Brain microvascular endothelial cell (primary cell): ENCODE data around the gene CNIH2.

Experiments used
- DNase-seq: peaks from one replicate; pipeline ENCODE4 v3.0.0-alpha.2; 2020
- H3K27ac ChIP-seq: fragments of 250-450 bp; sonication (Bioruptor Pico); 2 replicates; pipeline ENCODE4 v1.5.1; 2020; ENCODE audit warnings: mild to moderate bottlenecking, moderate library complexity
- H3K27me3 ChIP-seq: fragments of 250-450 bp; sonication (Bioruptor Pico); replicated peaks from 2 replicates; pipeline ENCODE4 v1.5.1; 2020; ENCODE audit warnings: mild to moderate bottlenecking
- H3K36me3 ChIP-seq: fragments of 250-450 bp; sonication (Bioruptor Pico); replicated peaks from 2 replicates; pipeline ENCODE4 v1.5.1; 2020; ENCODE audit warnings: mild to moderate bottlenecking
- H3K4me3 ChIP-seq: 2 replicates; pipeline ENCODE4 v1.5.1; 2011; ENCODE audit warnings: low read depth, mild to moderate bottlenecking, control low read depth, low read length, moderate library complexity
- CTCF ChIP-seq: IDR thresholded peaks from 2 replicates; pipeline ENCODE4 v1.5.1; 2011; ENCODE audit warnings: low read depth, mild to moderate bottlenecking, moderate library complexity, low read length, control low read depth, inconsistent platforms; ENCODE audit errors: missing control alignments
- in situ Hi-C: cut with HindIII; loops from 2 replicates; pipeline ENCODE4 v1.10.0; 2017; ENCODE audit warnings: low sequenced_read_pairs, low pct_ligation_motif_present

CNIH2 gene

GRCh38 chr11:66279092-66279734 is 1.2 kb downstream of the CNIH2 start:
- no peak overlapping the region for H3K4me3 ChIP-seq
- no peak overlapping the region for H3K27ac ChIP-seq
- peaks cover 18% of the 10 kb centered on the region for H3K36me3 ChIP-seq
- no peak for DNase-seq
- TF ChIP-seq CTCF: no peak
- H3K27me3 ChIP-seq: no peaks in the 10 kb centered on the region
- in situ Hi-C loops: no loop called here

- peak; percentile 26 for TF ChIP-seq CTCF
- Histone ChIP-seq H3K36me3 (peaks cover 12% of the 10 kb centered on the region), H3K27ac (no peak overlapping the region), H3K27me3 (no peaks in the 10 kb centered on the region), H3K4me3 (no peak overlapping the region)
- DNase-seq: no peak
- in situ Hi-C loops: no loop called here
Measured at GRCh38 chr11:66280428-66280827, 2.5 kb downstream of the CNIH2 start.

GRCh38 chr11:66281001-66281400 is 3.0 kb downstream of the CNIH2 start:
- Histone ChIP-seq H3K4me3 (no peak overlapping the region), H3K27ac (no peak overlapping the region), H3K27me3 (no peaks in the 10 kb centered on the region), H3K36me3 (peaks cover 8% of the 10 kb centered on the region)
- DNase-seq: no peak
- in situ Hi-C loops: no loop called here
- no peak for TF ChIP-seq CTCF

- DNase-seq: no peak
- H3K36me3 ChIP-seq: peaks cover 12% of the 10 kb centered on the region
- in situ Hi-C loops: no loop called here
- no peaks in the 10 kb centered on the region for H3K27me3 ChIP-seq
- H3K4me3 ChIP-seq: no peak overlapping the region
- TF ChIP-seq CTCF: no peak
- no peak overlapping the region for H3K27ac ChIP-seq
Measured at GRCh38 chr11:66281776-66282467, 3.9 kb downstream of the CNIH2 start.

- Histone ChIP-seq H3K36me3 (peaks cover 15% of the 10 kb centered on the region), H3K27ac (no peak overlapping the region), H3K27me3 (no peaks in the 10 kb centered on the region), H3K4me3 (no peak overlapping the region)
- TF ChIP-seq CTCF: peak; percentile 96
- peak; percentile 94 for DNase-seq
- in situ Hi-C loops: no loop called here
Measured at GRCh38 chr11:66282468-66283455, 4.8 kb downstream of the CNIH2 start.
